Hindlimb muscle (tissue), 1 donor: ENCODE results near the gene SLC22A17. TPM values are rescaled to one million over a fixed set of nuclear protein-coding genes. Genes with fewer than 3 reads are reported as not detected.
A peak's percentile ranks its signal among the peaks of the same experiment; 100 is the strongest.

Experiments
- DNase-seq: peaks from one replicate; pipeline ENCODE4 v3.0.0-alpha.2; 2013
- polyA plus RNA-seq: library from polyadenylated mRNA; unstranded; fragments of 120-200 nt; gene quantifications from one replicate; pipeline ENCODE4 v1.2.1, GENCODE V29; 2013; ENCODE audit not compliant: insufficient read length

Gene SLC22A17
- polyA plus RNA-seq, 1 donor = 21.2 TPM

- DNase-seq = peak; percentile 70
Measured at GRCh38 chr14:23302290-23303225, 50.1 kb downstream of the SLC22A17 start, which contains the start of gene PPP1R3E. PPP1R3E (minus strand) TSS chr14:23302859; CDS start chr14:23302576, 283 bp downstream.

- DNase-seq = no peak
Measured at GRCh38 chr14:23301969-23302289, 50.8 kb downstream of the SLC22A17 start.

DNA sequence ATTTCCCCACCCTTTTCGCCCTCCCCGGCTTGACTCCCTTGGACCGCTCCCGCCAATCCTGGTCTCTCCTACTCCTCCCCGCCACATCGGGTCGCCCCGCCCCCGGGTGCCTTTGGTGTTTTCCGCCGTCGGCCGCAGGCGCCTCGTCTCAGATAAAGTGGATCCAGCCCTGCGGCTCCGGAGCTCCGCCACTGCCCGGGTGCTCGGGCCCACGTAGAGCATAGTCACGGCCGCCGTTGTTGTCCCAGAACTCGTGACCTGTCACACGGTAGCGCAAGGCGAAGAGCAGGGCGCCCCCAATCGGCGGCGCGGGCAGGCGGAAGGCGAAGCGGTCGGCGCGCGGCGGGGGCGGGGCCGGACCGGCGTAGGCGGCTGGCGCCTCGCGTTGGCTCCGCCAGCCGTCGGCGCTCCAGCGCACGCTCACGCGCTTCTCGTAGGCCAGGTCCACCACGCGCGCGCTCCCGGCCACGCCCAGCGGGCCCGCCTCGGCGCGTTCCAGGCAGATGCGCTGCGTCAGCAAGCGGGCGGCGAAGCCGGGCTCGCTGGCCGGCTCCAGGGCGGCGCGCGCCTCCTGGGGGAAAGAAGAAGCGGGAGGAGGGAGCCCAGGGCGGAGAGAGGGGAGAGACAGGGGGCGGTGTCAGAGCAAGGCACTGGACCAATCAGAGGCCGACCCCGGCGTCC is 51.3 kb downstream of the SLC22A17 start:
- DNase-seq = peak; percentile 100

DNA sequence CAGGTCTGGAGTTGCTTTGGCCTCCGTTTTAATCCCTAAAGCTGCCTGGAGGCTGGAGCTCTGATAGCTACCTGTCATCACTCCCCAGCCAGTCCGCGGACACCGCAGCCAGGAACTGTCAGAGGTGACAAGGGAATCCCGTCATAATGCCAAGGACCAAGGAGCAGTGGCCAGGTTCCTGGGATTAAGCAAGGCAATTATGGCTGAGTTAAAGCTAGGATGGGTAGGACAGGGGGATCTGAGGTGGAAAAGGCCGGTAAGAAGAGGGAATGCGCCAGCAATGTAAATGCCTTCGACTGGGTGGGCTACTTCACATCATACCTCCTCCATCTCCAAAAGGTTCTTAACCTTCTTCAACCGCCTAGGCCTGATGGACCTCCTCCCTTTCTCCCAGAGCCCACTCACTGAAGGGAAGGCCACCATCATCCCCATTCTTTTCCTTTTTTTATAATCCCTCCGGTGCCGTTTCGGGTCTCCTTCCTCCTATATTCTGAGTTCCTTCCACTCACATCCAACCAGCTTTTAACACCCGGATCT is 51.9 kb downstream of the SLC22A17 start:
- no peak for DNase-seq

DNA sequence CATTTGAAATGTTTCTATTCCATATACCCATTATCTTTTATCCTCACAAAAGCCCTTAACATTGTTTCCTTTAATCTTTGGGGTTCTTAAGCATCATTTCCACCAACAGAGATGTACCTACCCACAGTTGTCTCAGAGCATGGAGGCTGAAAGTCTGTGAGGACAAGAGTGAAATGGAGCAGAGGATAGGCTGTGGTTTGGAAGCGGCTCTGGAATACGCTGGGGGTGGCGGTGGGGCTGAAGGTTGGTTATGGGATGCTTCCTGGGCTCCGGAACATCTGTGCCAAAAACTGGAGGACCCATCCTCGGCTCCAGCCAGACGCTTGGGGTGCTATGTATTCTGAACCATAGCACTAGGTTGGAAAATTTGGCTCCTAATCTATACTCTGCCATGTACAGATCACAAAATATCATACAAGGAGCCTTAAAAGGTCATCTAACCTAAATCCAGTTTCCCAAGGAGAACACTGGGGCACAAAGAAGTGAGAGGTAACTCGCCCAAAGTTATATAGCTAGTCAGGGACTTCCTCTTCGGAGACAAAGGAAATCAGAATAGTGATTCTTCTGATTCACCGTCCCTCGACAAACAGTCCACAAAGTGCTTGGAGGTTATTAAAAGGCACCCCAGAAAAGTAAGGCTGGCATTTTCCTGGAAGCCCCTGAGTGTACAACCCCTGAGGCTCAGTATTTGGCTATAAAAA is 52.6 kb downstream of the SLC22A17 start:
- DNase-seq = no peak

- DNase-seq = no peak
Measured at GRCh38 chr14:23299211-23299957, 53.3 kb downstream of the SLC22A17 start.

DNA sequence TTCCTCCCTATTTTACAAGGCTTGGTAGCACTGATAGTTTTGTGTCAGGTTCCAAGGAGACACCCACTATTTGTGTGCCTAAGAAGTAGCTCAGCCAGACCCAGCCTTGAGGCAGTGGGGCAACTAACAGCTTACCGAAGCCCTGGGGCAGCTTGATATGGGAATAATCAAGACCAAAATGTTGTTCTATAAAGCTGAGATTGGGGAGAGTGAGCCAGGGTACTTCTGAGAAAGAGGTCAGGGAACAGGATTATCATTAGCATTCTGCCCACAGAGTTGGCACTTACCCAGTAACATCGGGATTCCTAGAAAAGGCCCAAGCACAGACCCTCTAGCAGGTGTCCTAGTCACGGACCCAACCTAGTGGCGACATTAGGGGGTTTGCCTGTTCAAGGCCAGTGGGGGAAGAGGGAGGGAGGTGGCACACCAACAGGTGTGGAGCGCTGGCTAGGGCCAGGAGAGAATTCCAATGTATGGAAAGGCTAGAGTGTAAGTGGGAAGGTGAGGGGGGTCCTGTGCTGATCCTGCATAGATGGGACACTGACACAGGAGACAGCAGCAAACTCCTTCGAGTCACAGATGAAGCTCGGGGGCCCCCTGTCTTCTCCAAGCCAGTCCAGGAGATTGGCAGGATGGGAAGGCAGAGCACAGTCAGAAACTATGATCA is 54.9 kb downstream of the SLC22A17 start:
- DNase-seq = no peak

- DNase-seq = no peak
Measured at GRCh38 chr14:23297096-23297495, 55.6 kb downstream of the SLC22A17 start.

Other genes with a start within 250 kb of the SLC22A17 start
- not detected for gene CIROP, start 247.9 kb downstream of the SLC22A17 start, polyA plus RNA-seq
- not detected for gene CEBPE, start 233.6 kb downstream of the SLC22A17 start, polyA plus RNA-seq
- gene SLC7A8, start 169.2 kb downstream of the SLC22A17 start, polyA plus RNA-seq = 5.6 TPM
- 0.62 TPM for gene RNF212B, start 115.0 kb downstream of the SLC22A17 start, polyA plus RNA-seq
- 11.2 TPM for gene HOMEZ, start 66.8 kb downstream of the SLC22A17 start, polyA plus RNA-seq
- gene PPP1R3E, start 50.0 kb downstream of the SLC22A17 start, polyA plus RNA-seq = 16.8 TPM
- 35.6 TPM for gene BCL2L2, start 46.1 kb downstream of the SLC22A17 start, polyA plus RNA-seq
- 112 TPM for gene PABPN1, start 31.4 kb downstream of the SLC22A17 start, polyA plus RNA-seq
- 56.9 TPM for gene EFS, start 12.3 kb upstream of the SLC22A17 start, polyA plus RNA-seq
- not detected for gene IL25, start 19.9 kb upstream of the SLC22A17 start, polyA plus RNA-seq
- 1.6 TPM for gene CMTM5, start 24.2 kb upstream of the SLC22A17 start, polyA plus RNA-seq
- 3.2 TPM for gene MYH6, start 55.4 kb upstream of the SLC22A17 start, polyA plus RNA-seq
- 525 TPM for gene MYH7, start 82.8 kb upstream of the SLC22A17 start, polyA plus RNA-seq
- gene NGDN, start 116.8 kb upstream of the SLC22A17 start, polyA plus RNA-seq = 34.3 TPM
- 3.1 TPM for gene ZFHX2, start 198.9 kb upstream of the SLC22A17 start, polyA plus RNA-seq
- 14.4 TPM for gene THTPA, start 203.4 kb upstream of the SLC22A17 start, polyA plus RNA-seq
- 18.0 TPM for gene AP1G2, start 214.9 kb upstream of the SLC22A17 start, polyA plus RNA-seq
- 0.49 TPM for gene JPH4, start 225.9 kb upstream of the SLC22A17 start, polyA plus RNA-seq